GM12878 (cell line): ENCODE measurements around the gene LRP8. TPM values are rescaled to one million over a fixed set of nuclear protein-coding genes. Genes with fewer than 3 reads are reported as not detected.

Experiments used
- ATAC-seq: fragments of 200-7000 bp; cut with Tn5 transposase; 3 replicates; pipeline ENCODE4 v1.9.1; 2020; ENCODE audit warnings: mild to moderate bottlenecking, moderate library complexity
- Bru-seq: library from RNA; stranded (reverse); fragments of 400-500 nt; gene quantifications from one replicate; lab custom pipeline; 2021; lab: Mats Ljungman, UMichigan
- BruChase-seq, 2 experiments: library from RNA; stranded (reverse); fragments of 400-500 nt; gene quantifications; one replicate each; lab custom pipeline; 2021; lab: Mats Ljungman, UMichigan
- BruUV-seq: library from RNA; stranded (reverse); fragments of 400-500 nt; replicated peaks from 2 replicates; lab custom pipeline; 2021; lab: Mats Ljungman, UMichigan
- CTCF ChIA-PET: fragments of 300-600 bp; sonication (Branson Sonifier 250); formaldehyde crosslinking; extraction: SDS; loops from one replicate; lab custom pipeline; 2021; ENCODE audit warnings: inconsistent platforms; lab: Yijun Ruan, JAX
- POLR2A ChIA-PET: fragments of 350-600 bp; formaldehyde crosslinking; extraction: SDS; loops from one replicate; lab custom pipeline; 2021; ENCODE audit warnings: inconsistent platforms; lab: Charles Lee
- RAD21 ChIA-PET: fragments of 300-600 bp; sonication (Branson Sonifier 250); formaldehyde crosslinking; loops from one replicate; lab custom pipeline; 2023; ENCODE audit warnings: antibody characterized with exemption; ENCODE audit not compliant: unreplicated experiment; lab: Charles Lee
- SMC1A ChIA-PET: fragments of 300-600 bp; sonication (Branson Sonifier 250); formaldehyde crosslinking; loops from one replicate; lab custom pipeline; 2023; ENCODE audit not compliant: unreplicated experiment, uncharacterized antibody; lab: Charles Lee
- DNase-seq: peaks from one replicate; pipeline ENCODE4 v3.0.0-alpha.2; 2011; ENCODE audit warnings: low read depth, low spot score
- FAIRE-seq: peaks from 3 replicates; lab custom pipeline; 2011; peaks lifted over from hg19 to GRCh38; lab: Jason Lieb, UNC
- H2AFZ ChIP-seq: 2 replicates; pipeline ENCODE4 v1.6.0; 2011; ENCODE audit warnings: low read depth, low read length, control low read depth; ENCODE audit not compliant: control insufficient read depth
- H3K27ac ChIP-seq: 2 replicates; pipeline ENCODE4 v1.5.1; 2011; ENCODE audit warnings: control low read depth; ENCODE audit not compliant: control insufficient read depth, insufficient read depth
- H3K27me3 ChIP-seq, 2 experiments: replicated peaks in 1 of 2; 2 replicates each; pipeline versions ENCODE4 v1.6.0 to v1.6.1; 2011; ENCODE audit warnings: low read length in 1 of 2; ENCODE audit not compliant: control insufficient read depth in 2 of 2, insufficient read depth in 2 of 2
- H3K36me3 ChIP-seq, 2 experiments: 2 replicates each; pipeline ENCODE4 v1.5.1; 2011; ENCODE audit warnings: low read length in 1 of 2; ENCODE audit not compliant: control insufficient read depth in 2 of 2, insufficient read depth in 2 of 2
- H3K4me1 ChIP-seq: 2 replicates; pipeline ENCODE4 v1.6.1; 2011; ENCODE audit warnings: mild to moderate bottlenecking, low read length, moderate library complexity, mixed read lengths; ENCODE audit not compliant: control insufficient read depth, insufficient read depth
- H3K4me2 ChIP-seq: 2 replicates; pipeline ENCODE4 v1.6.0; 2011; ENCODE audit warnings: control low read depth; ENCODE audit not compliant: control insufficient read depth, insufficient read depth
- H3K4me3 ChIP-seq: fragments of 200-600 bp; sonication (generic); 2 replicates; pipeline ENCODE4 v1.5.1; 2016
- H3K79me2 ChIP-seq: 2 replicates; pipeline ENCODE4 v1.6.0; 2011; ENCODE audit warnings: low read length; ENCODE audit not compliant: control insufficient read depth, insufficient read depth
- H3K9ac ChIP-seq: 2 replicates; pipeline ENCODE4 v1.8.0; 2011; ENCODE audit warnings: low read length, control low read depth, mixed read lengths; ENCODE audit not compliant: control insufficient read depth, insufficient read depth
- H3K9me3 ChIP-seq: replicated peaks from 3 replicates; pipeline ENCODE4 v1.5.1; 2011; ENCODE audit warnings: mild to moderate bottlenecking, low read length; ENCODE audit not compliant: control insufficient read depth, insufficient read depth
- H4K20me1 ChIP-seq: 2 replicates; pipeline ENCODE4 v1.6.0; 2011; ENCODE audit not compliant: control insufficient read depth, insufficient read depth
- ATF3 ChIP-seq: IDR thresholded peaks from 2 replicates; pipeline ENCODE4 v1.6.1; 2011; ENCODE audit warnings: low read depth, mild to moderate bottlenecking, low read length, moderate library complexity, borderline replicate concordance; ENCODE audit errors: extremely low read depth
- BACH1 ChIP-seq: fragments of 450-650 bp; IDR thresholded peaks from 2 replicates; pipeline ENCODE4 v1.6.1; 2017; ENCODE audit warnings: mild to moderate bottlenecking, borderline replicate concordance
- CBFB ChIP-seq: IDR thresholded peaks from 2 replicates; pipeline ENCODE4 v1.6.1; 2016; ENCODE audit warnings: antibody characterized with exemption, low read depth
- FOXM1 ChIP-seq: IDR thresholded peaks from 2 replicates; pipeline ENCODE4 v1.6.1; 2012; ENCODE audit warnings: low read depth, mild to moderate bottlenecking, inconsistent platforms, low read length, moderate library complexity
- HDGF ChIP-seq: fragments of 450-650 bp; IDR thresholded peaks from 2 replicates; pipeline ENCODE4 v1.6.1; 2016; ENCODE audit warnings: antibody characterized with exemption
- IKZF2 ChIP-seq, 2 experiments: fragments of 450-650 bp; IDR thresholded peaks; 2 replicates each; pipeline ENCODE4 v1.6.1; 2017; ENCODE audit warnings: mild to moderate bottlenecking in 2 of 2, moderate library complexity in 2 of 2
- IRF3 ChIP-seq: fragments of 450-650 bp; IDR thresholded peaks from 2 replicates; pipeline ENCODE4 v1.6.1; 2014; ENCODE audit warnings: mild to moderate bottlenecking
- MTA3 ChIP-seq: IDR thresholded peaks from 2 replicates; pipeline ENCODE4 v1.6.1; 2012; ENCODE audit warnings: low read length, inconsistent platforms, borderline replicate concordance
- MXI1 ChIP-seq: fragments of 150-350 bp; IDR thresholded peaks from 2 replicates; pipeline ENCODE4 v1.6.1; 2011; ENCODE audit warnings: low read depth, mild to moderate bottlenecking, inconsistent platforms, low read length, improper control_type of control experiment
- NFXL1 ChIP-seq: fragments of 450-650 bp; IDR thresholded peaks from 2 replicates; pipeline ENCODE4 v1.6.1; 2017; ENCODE audit warnings: antibody characterized with exemption, mild to moderate bottlenecking, borderline replicate concordance
- PKNOX1 ChIP-seq: fragments of 450-650 bp; IDR thresholded peaks from 2 replicates; pipeline ENCODE4 v1.6.1; 2016; ENCODE audit warnings: mild to moderate bottlenecking
- SMARCA5 ChIP-seq: fragments of 450-650 bp; IDR thresholded peaks from 2 replicates; pipeline ENCODE4 v1.6.1; 2017; ENCODE audit warnings: mild to moderate bottlenecking
- SRF ChIP-seq, 2 experiments: IDR thresholded peaks; 2 replicates each; pipeline ENCODE4 v1.6.1; 2011; ENCODE audit warnings: low read depth in 2 of 2, low read length in 2 of 2, mild to moderate bottlenecking in 1 of 2, moderate library complexity in 1 of 2
- TCF7 ChIP-seq: IDR thresholded peaks from 2 replicates; pipeline ENCODE4 v1.6.1; 2014; ENCODE audit warnings: antibody characterized with exemption, borderline replicate concordance
- ZNF274 ChIP-seq: IDR thresholded peaks from one replicate; pipeline ENCODE4 v1.8.0; 2011; ENCODE audit not compliant: insufficient read length, insufficient read depth
- ZSCAN29 ChIP-seq: fragments of 450-650 bp; IDR thresholded peaks from 2 replicates; pipeline ENCODE4 v1.6.1; 2017; ENCODE audit warnings: mild to moderate bottlenecking, moderate library complexity
- WGBS: methylation state at CpG from one replicate; pipeline ENCODE4 v1.1.6; 2016; ENCODE audit warnings: low lambda C conversion rate; ENCODE audit not compliant: insufficient replicate concordance, insufficient coverage; ENCODE audit errors: missing lambda C conversion rate; 5-methylcytosine and 5-hydroxymethylcytosine counted together
- in situ Hi-C: fragments of 300-500 bp; cut with MboI; formaldehyde crosslinking; loops from 9 replicates; pipeline ENCODE4 v1.14.3; 2018; ENCODE audit warnings: mixed read lengths
- intact Hi-C: fragments of 100-400 bp; cut with micrococcal nuclease; formaldehyde crosslinking; loops from one replicate; pipeline ENCODE4 v1.14.2; 2022; ENCODE audit not compliant: unreplicated experiment
- long read RNA-seq, 2 experiments: library from polyadenylated mRNA; unstranded; transcript quantifications; one replicate each; pipeline ENCODE4 v2.0.0, GENCODE V29; 2019 to 2020
- polyA minus RNA-seq, 3 experiments: library from RNA; depleted of rRNA, polyadenylated mRNA; stranded (reverse); fragments of >200 nt; gene quantifications; 2 replicates each; pipeline ENCODE4 v1.2.3, GENCODE V29; 2011
- polyA plus RNA-seq, 11 experiments: library from polyadenylated mRNA; depleted of rRNA in 4 of 11; unstranded in 6 of 11; stranded (reverse) in 5 of 11; fragments of >200 nt; fragmentation: Nextera tagmentation in 4 of 11; fragmentation: Illumina TruSeq in 1 of 11; extraction: Ambion mirVana in 4 of 11; extraction: Trizol in 1 of 11; gene quantifications; 1 replicate in 1 of 11; 2 replicates in 10 of 11; pipeline versions ENCODE4 v1.2.1 to v1.2.3, GENCODE V29; 2011 to 2016; ENCODE audit warnings: inconsistent platforms in 2 of 11, missing spikeins in 2 of 11, low read depth in 1 of 11
- total RNA-seq, 4 experiments: library from RNA; depleted of rRNA in 3 of 4; stranded (reverse); fragments of >200 nt in 3 of 4; fragmentation: Illumina TruSeq in 1 of 4; extraction: Trizol in 1 of 4; gene quantifications; 2 replicates each; pipeline versions ENCODE4 v1.2.1 to v1.2.3, GENCODE V29; 2013 to 2021
- TF ChIP-seq, protein P1 (sequence below): fragments of 450-650 bp; IDR thresholded peaks from 2 replicates; pipeline ENCODE4 v1.6.1; 2016; ENCODE audit warnings: mild to moderate bottlenecking

The LRP8 gene
- 116 and 125 TPM in 2 replicates for total RNA-seq (2013; cell fraction: nucleolus; rRNA removed)
- total RNA-seq (2014; rRNA removed) (21.3 and 23.8 TPM in 2 replicates), total RNA-seq (2014; rRNA removed; fragmentation: Illumina TruSeq; extraction: Trizol) (19.2 and 20.8 TPM in 2 replicates), total RNA-seq (2021) (25.5 and 26.1 TPM in 2 replicates), polyA plus RNA-seq (2011; rRNA removed) (25.5 and 40.5 TPM in 2 replicates), polyA plus RNA-seq (2014; fragmentation: Illumina TruSeq; extraction: Trizol) (21.9 and 26.6 TPM in 2 replicates), polyA plus RNA-seq (2014; fragmentation: Nextera tagmentation; extraction: Ambion mirVana) (1 to 10 TPM; 3.6 to 4.5 TPM), polyA plus RNA-seq (2014; rRNA removed) (27.3 and 33.7 TPM in 2 replicates), polyA plus RNA-seq (2016; fragmentation: Nextera tagmentation; extraction: Ambion mirVana) (1 to 10 TPM; 2.8 to 3.1 TPM), polyA minus RNA-seq (2011; rRNA and poly(A)+ RNA removed) (89.1 and 91.1 TPM in 2 replicates), Bru-seq, nascent RNA (percentile 77 among the genes with signal in this experiment), BruChase-seq, experiment 1, labeled RNA remaining after a 6-hour chase (percentile 88 among the genes with signal in this experiment), BruChase-seq, experiment 2, labeled RNA remaining after a 2-hour chase (percentile 82 among the genes with signal in this experiment)
- polyA plus RNA-seq (2011; ENCODE audit: low read depth): 7.0 TPM
- polyA plus RNA-seq (2011; cell fraction: cytosol; rRNA removed): 37.4 and 42.6 TPM in 2 replicates
- 173 and 193 TPM in 2 replicates for polyA plus RNA-seq (2011; cell fraction: nucleus; rRNA removed)
- 8.1 and 8.9 TPM in 2 replicates for polyA plus RNA-seq (2012)
- polyA minus RNA-seq (2011; cell fraction: cytosol; rRNA and poly(A)+ RNA removed): 19.0 and 25.3 TPM in 2 replicates
- 57.3 and 118 TPM in 2 replicates for polyA minus RNA-seq (2011; cell fraction: nucleus; rRNA and poly(A)+ RNA removed)
- long read RNA-seq, experiment 1, partial matches to known transcripts: 1 of 2 reads
- long read RNA-seq, experiment 1, other reads (novel, unspliced or antisense): 1 of 2 reads
- long read RNA-seq, experiment 2, partial matches to known transcripts: 4 of 20 reads
- long read RNA-seq, experiment 2, other reads (novel, unspliced or antisense): 16 of 20 reads

DNA sequence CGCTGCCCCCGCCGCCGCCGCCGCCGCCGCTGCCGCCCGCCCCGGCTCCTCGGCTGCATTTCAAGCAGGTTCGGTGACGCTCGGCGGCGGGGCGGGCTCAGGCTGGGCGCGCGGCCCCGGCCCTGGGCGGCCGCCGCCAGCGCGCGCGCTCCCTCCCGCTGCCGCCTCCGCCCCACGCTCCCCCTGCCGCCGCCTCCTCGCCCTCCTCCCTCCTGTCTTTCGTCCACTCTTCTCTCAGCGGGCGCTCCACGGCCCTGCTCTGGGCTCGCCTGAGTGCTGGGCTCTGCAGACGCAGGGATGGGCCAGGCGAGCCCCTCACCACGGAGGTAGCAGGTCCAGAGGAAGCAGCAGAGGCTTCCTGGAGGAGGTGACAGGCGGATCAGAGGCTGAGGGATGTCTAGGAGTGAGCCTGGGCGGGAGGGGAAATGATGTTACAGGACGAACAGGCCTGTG, at the start of gene LRP8:
Gene LRP8, minus strand, starts transcription at position 62 of the 453 bp plus-strand sequence. CDS start 158 bp downstream, outside the sequence.
- peaks cover 38% of the 10 kb centered on the region for H3K79me2 ChIP-seq
- 0% methylated on average over 9 of the region's 47 CpGs for WGBS
- BruUV-seq: no TSS peak
- in situ Hi-C loops: no loop called here
- H3K27me3 ChIP-seq: no peaks in the 10 kb centered on the region
- H3K4me3 ChIP-seq: peak within 1 kb of the TSS; percentile 100
- ChIA-PET CTCF (no interaction called here), RAD21 (no interaction called here), POLR2A (interaction anchor here (0.7 kb wide), 1 partner anchor 32 kb away, joined by 3 read pairs; no protein-coding TSS in a partner anchor), SMC1A (no interaction called here)
- peaks cover 5 to 19% of the 10 kb centered on the region in 2 experiments; a peak in 3 of 4 replicates for H3K36me3 ChIP-seq
- no peaks in the 10 kb centered on the region for H3K9me3 ChIP-seq
- no peaks in the 10 kb centered on the region for H4K20me1 ChIP-seq
- H3K9ac ChIP-seq: peak within 1 kb of the TSS; percentile 80
- peaks cover 8% of the 10 kb centered on the region for H3K4me1 ChIP-seq
- peak within 1 kb of the TSS; percentile 79 for H3K27ac ChIP-seq
- intact Hi-C loops: loop anchor here (5.0 kb wide), 1 partner anchor 64 kb away; no protein-coding TSS in a partner anchor
- peak within 1 kb of the TSS; percentile 88 for H2AFZ ChIP-seq
- no peak for DNase-seq
- FAIRE-seq: no peak
- H3K4me2 ChIP-seq: peak within 1 kb of the TSS; percentile 92
- ATAC-seq: peak; percentile 44
- TF ChIP-seq CBFB (no peak), IRF3 (no peak), NFXL1 (0 out of 2 replicates have a peak, but pooled peaks have one; percentile 58), ATF3 (no peak), ZNF274 (no peak), MXI1 (0 out of 2 replicates have a peak, but pooled peaks have one; percentile 21), MTA3 (no peak), BACH1 (peak; percentile 54; the same call in 1 of the 2 replicates), TCF7 (no peak), SMARCA5 (peak; percentile 52; the same call in 1 of the 2 replicates), FOXM1 (no peak), PKNOX1 (0 out of 2 replicates have a peak, but pooled peaks have one; percentile 15), SRF (IDR thresholded peaks at IDR 0.05; ENCODE audit: low read depth in 2 of 2, low read length in 2 of 2) (no peak), IKZF2 (IDR thresholded peaks at IDR 0.05) (peak in 1 of 2 experiments; percentile 24; a peak in 1 of 4 replicates), ZSCAN29 (no peak), HDGF (peak; percentile 87; the same call in 1 of the 2 replicates)
- TF ChIP-seq, protein P1, sequence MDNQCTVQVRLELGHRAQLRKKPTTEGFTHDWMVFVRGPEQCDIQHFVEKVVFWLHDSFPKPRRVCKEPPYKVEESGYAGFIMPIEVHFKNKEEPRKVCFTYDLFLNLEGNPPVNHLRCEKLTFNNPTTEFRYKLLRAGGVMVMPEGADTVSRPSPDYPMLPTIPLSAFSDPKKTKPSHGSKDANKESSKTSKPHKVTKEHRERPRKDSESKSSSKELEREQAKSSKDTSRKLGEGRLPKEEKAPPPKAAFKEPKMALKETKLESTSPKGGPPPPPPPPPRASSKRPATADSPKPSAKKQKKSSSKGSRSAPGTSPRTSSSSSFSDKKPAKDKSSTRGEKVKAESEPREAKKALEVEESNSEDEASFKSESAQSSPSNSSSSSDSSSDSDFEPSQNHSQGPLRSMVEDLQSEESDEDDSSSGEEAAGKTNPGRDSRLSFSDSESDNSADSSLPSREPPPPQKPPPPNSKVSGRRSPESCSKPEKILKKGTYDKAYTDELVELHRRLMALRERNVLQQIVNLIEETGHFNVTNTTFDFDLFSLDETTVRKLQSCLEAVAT: 0 out of 2 replicates have a peak, but pooled peaks have one; percentile 36
